GM10266 (cell line): ENCODE data around the gene GALNT17.

Experiments used
- DNase-seq: peaks from one replicate; pipeline ENCODE4 v3.0.0; 2012; ENCODE audit errors: extremely low spot score
- CTCF ChIP-seq: IDR thresholded peaks from 2 replicates; pipeline ENCODE4 v1.5.1; 2012; ENCODE audit warnings: mild to moderate bottlenecking, low read depth; ENCODE audit not compliant: control insufficient read depth, insufficient read depth; ENCODE audit errors: missing control alignments

Gene GALNT17

GRCh38 chr7:71657386-71657785 lies 525.4 kb downstream of the GALNT17 start:
- DNase-seq: no peak
- TF ChIP-seq CTCF: no peak

- TF ChIP-seq CTCF: no peak
- DNase-seq: no peak
Observed at GRCh38 chr7:71659622-71660021, 527.7 kb downstream of the GALNT17 start.

- no peak for DNase-seq
- no peak for TF ChIP-seq CTCF
Observed at GRCh38 chr7:71661671-71662224, 529.8 kb downstream of the GALNT17 start.

GRCh38 chr7:71665716-71666115 lies 533.8 kb downstream of the GALNT17 start:
- no peak for DNase-seq

GRCh38 chr7:71668572-71668971 lies 536.6 kb downstream of the GALNT17 start:
- no peak for TF ChIP-seq CTCF
- DNase-seq: no peak

More at GRCh38 chr7:71665716-71666115, 533.8 kb downstream of the GALNT17 start:
- TF ChIP-seq CTCF: no peak

- TF ChIP-seq CTCF: no peak
Observed at GRCh38 chr7:71679480-71679879, 547.5 kb downstream of the GALNT17 start.

GRCh38 chr7:71682181-71682580 lies 550.2 kb downstream of the GALNT17 start:
- DNase-seq: no peak

More at GRCh38 chr7:71679480-71679879, 547.5 kb downstream of the GALNT17 start:
- DNase-seq: no peak

More at GRCh38 chr7:71682181-71682580, 550.2 kb downstream of the GALNT17 start:
- no peak for TF ChIP-seq CTCF
